GM13976 (cell line): Measurements from ENCODE around the gene P3H3.

Experiments used
- DNase-seq: peaks from one replicate; pipeline ENCODE4 v3.0.0; 2012; ENCODE audit warnings: low spot score
- in situ Hi-C: fragments of 300-500 bp; cut with MboI; formaldehyde crosslinking; loops from one replicate; pipeline ENCODE4 v1.12.0; 2022; ENCODE audit warnings: low sequenced_read_pairs, mixed read lengths, inconsistent platforms; ENCODE audit not compliant: unreplicated experiment
- TF ChIP-seq, protein P1 (sequence below): IDR thresholded peaks from 2 replicates; pipeline ENCODE4 v1.5.1; 2012; ENCODE audit warnings: borderline replicate concordance, mild to moderate bottlenecking; ENCODE audit not compliant: insufficient read depth; ENCODE audit errors: extremely low read depth, missing control alignments, control extremely low read depth

Gene P3H3

DNA sequence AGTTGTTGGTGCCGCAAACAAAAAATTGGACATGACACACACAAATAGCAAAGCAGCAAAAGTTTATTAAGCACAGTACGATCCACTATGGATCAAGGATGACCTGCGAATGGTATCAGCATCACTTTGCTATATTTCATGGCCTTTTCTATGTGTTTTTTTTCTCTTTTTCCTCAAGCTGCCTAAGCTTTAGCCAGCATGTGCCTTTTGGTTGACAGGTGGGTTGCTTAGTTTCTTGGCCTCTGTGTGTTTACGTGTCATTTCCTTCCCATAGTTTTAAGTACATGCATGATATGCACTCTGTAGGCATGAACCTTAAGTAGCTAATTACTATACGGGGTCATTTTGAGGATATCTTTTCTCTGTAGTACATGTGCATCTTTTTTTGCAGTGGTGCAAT, 29.1 kb upstream of the P3H3 start:
- DNase-seq, result no peak
- in situ Hi-C loops, result no loop called here
- TF ChIP-seq, protein P1, sequence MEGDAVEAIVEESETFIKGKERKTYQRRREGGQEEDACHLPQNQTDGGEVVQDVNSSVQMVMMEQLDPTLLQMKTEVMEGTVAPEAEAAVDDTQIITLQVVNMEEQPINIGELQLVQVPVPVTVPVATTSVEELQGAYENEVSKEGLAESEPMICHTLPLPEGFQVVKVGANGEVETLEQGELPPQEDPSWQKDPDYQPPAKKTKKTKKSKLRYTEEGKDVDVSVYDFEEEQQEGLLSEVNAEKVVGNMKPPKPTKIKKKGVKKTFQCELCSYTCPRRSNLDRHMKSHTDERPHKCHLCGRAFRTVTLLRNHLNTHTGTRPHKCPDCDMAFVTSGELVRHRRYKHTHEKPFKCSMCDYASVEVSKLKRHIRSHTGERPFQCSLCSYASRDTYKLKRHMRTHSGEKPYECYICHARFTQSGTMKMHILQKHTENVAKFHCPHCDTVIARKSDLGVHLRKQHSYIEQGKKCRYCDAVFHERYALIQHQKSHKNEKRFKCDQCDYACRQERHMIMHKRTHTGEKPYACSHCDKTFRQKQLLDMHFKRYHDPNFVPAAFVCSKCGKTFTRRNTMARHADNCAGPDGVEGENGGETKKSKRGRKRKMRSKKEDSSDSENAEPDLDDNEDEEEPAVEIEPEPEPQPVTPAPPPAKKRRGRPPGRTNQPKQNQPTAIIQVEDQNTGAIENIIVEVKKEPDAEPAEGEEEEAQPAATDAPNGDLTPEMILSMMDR, result no peak

- in situ Hi-C loops, result no loop called here
- no peak for DNase-seq
- TF ChIP-seq, protein P1, result no peak
Measured at GRCh38 chr12:6807170-6807569, 21.0 kb upstream of the P3H3 start.

DNA sequence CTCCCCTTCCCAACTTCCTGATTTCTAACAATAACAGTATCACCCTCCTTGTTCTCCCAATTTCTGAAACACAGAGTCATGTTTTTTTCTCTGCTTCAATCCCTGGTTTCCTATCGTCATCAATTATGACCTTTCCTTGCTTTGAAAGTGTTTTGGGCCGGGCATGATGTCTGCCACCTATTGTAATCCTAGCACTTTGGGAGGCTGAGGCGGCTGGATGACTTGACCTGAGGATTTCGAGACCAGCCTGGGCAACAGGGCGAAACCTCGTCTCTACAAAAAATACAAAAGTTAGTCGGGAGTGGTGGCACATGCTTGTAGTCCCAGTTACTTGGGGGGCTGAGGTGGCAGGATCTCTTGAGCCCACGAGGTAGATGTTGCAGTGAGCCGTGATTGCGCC, 19.2 kb upstream of the P3H3 start:
- in situ Hi-C loops, result no loop called here
- TF ChIP-seq, protein P1, result no peak
- DNase-seq, result no peak

DNA sequence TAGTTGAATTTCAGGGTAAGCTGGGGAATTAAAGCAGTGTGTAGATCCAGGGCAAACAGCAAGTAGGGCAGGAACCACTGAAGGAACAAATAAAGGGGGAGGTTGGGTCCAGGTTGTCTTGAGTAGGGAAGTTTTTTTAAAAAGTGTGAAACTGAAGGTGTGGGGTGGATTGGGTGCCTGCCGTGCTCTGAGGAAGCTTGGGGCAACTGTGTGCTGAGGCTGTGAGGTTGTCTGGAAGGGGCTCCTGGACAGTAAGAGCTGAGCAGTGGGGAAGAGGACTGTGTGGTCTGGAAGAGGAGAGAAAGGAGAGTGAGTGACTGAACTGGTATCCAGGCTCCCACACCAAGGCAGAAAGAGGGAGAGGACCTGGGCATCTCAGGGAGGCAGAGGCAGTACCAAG, 17.4 kb upstream of the P3H3 start:
- TF ChIP-seq, protein P1, result no peak
- DNase-seq, result no peak
- in situ Hi-C loops, result no loop called here

DNA sequence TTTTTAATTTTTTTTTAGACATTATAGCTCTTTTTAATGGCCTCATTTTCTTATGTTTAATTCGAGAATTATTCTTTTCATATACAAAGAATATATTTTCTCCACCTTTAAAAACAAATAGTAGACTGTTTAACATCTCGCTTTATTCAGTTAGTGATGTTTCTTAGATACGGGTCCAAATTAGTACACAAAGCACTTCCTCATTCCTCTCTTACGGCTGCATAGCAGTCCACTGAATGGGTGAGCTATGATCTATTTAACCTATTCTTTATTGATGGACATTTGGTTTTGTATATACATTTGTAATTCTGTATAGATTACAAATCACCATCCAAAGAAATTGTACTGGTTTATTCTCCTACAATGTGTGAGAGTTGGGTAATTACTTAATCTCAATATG, 14.8 kb upstream of the P3H3 start:
- TF ChIP-seq, protein P1, result no peak
- no peak for DNase-seq
- in situ Hi-C loops, result no loop called here

GRCh38 chr12:6816598-6816997, 11.6 kb upstream of the P3H3 start:
- in situ Hi-C loops, result loop anchor here (5.0 kb wide), 1 partner anchor 34 kb away; no protein-coding TSS in a partner anchor
- TF ChIP-seq, protein P1, result no peak
- DNase-seq, result no peak

GRCh38 chr12:6817098-6817497, 11.1 kb upstream of the P3H3 start:
- in situ Hi-C loops, result loop anchor here (5.0 kb wide), 1 partner anchor 35 kb away; no protein-coding TSS in a partner anchor
- DNase-seq, result no peak
- TF ChIP-seq, protein P1, result no peak
